PFSK-1 (cell line): ENCODE data around the gene PTGDS. TPM values are rescaled to one million over a fixed set of nuclear protein-coding genes. Genes with fewer than 3 reads are reported as not detected.

ENCODE experiments used
- FOXP2 ChIP-seq: optimal IDR thresholded peaks from 2 replicates; pipeline ENCODE3; 2011; ENCODE audit warnings: borderline replicate concordance, control low read depth, inconsistent platforms; ENCODE audit not compliant: insufficient read depth; ENCODE audit errors: extremely low read length, extremely low read depth
- POLR2AphosphoS5 ChIP-seq: IDR thresholded peaks from 2 replicates; pipeline ENCODE4 v1.6.1; 2012; ENCODE audit warnings: low read depth, mild to moderate bottlenecking, control low read depth, low read length, moderate library complexity
- SIN3A ChIP-seq: IDR thresholded peaks from 2 replicates; pipeline ENCODE4 v1.6.1; 2012; ENCODE audit warnings: mild to moderate bottlenecking, low read length, moderate library complexity, borderline replicate concordance; ENCODE audit not compliant: insufficient read depth
- TAF1 ChIP-seq: IDR thresholded peaks from 2 replicates; pipeline ENCODE4 v1.6.1; 2012; ENCODE audit warnings: low read length, control low read depth, borderline replicate concordance; ENCODE audit not compliant: insufficient read depth
- polyA plus RNA-seq: library from polyadenylated mRNA; unstranded; fragments of >200 nt; gene quantifications from one replicate; pipeline ENCODE4 v1.2.1, GENCODE V29; 2012; ENCODE audit warnings: low read depth, missing spikeins; ENCODE audit not compliant: insufficient read length
- TF ChIP-seq, protein P1 (sequence below), 2 experiments: IDR thresholded peaks; 2 replicates each; pipeline versions ENCODE4 v1.6.1 to v1.8.0; 2011 to 2012; ENCODE audit warnings: low read depth in 2 of 2, low read length in 2 of 2, control low read depth in 1 of 2, inconsistent platforms in 1 of 2, mild to moderate bottlenecking in 1 of 2, moderate library complexity in 1 of 2; ENCODE audit not compliant: insufficient read depth in 1 of 2

PTGDS gene
- 2.9 TPM for polyA plus RNA-seq

GRCh38 chr9:136977223-136977622 lies at the start of gene PTGDS:
TSS of gene PTGDS (plus strand) at chr9:136977504. CDS start at chr9:136977579, 75 bp downstream.
- no peak for TF ChIP-seq TAF1
- TF ChIP-seq, protein P1, sequence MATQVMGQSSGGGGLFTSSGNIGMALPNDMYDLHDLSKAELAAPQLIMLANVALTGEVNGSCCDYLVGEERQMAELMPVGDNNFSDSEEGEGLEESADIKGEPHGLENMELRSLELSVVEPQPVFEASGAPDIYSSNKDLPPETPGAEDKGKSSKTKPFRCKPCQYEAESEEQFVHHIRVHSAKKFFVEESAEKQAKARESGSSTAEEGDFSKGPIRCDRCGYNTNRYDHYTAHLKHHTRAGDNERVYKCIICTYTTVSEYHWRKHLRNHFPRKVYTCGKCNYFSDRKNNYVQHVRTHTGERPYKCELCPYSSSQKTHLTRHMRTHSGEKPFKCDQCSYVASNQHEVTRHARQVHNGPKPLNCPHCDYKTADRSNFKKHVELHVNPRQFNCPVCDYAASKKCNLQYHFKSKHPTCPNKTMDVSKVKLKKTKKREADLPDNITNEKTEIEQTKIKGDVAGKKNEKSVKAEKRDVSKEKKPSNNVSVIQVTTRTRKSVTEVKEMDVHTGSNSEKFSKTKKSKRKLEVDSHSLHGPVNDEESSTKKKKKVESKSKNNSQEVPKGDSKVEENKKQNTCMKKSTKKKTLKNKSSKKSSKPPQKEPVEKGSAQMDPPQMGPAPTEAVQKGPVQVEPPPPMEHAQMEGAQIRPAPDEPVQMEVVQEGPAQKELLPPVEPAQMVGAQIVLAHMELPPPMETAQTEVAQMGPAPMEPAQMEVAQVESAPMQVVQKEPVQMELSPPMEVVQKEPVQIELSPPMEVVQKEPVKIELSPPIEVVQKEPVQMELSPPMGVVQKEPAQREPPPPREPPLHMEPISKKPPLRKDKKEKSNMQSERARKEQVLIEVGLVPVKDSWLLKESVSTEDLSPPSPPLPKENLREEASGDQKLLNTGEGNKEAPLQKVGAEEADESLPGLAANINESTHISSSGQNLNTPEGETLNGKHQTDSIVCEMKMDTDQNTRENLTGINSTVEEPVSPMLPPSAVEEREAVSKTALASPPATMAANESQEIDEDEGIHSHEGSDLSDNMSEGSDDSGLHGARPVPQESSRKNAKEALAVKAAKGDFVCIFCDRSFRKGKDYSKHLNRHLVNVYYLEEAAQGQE (IDR thresholded peaks at IDR 0.05; ENCODE audit: insufficient read depth in 1 of 2, low read depth in 2 of 2, low read length in 2 of 2): no peak
- TF ChIP-seq FOXP2: no peak
- no peak for TF ChIP-seq POLR2AphosphoS5
- no peak for TF ChIP-seq SIN3A

- no peak for TF ChIP-seq FOXP2
- TF ChIP-seq SIN3A: no peak
- no peak for TF ChIP-seq TAF1
- no peak for TF ChIP-seq POLR2AphosphoS5
- TF ChIP-seq, protein P1 (IDR thresholded peaks at IDR 0.05; ENCODE audit: insufficient read depth in 1 of 2, low read depth in 2 of 2, low read length in 2 of 2): no peak
These were observed 48.7 kb upstream of the PTGDS start for GRCh38 chr9:136928591-136928990.

GRCh38 chr9:136930014-136930413 lies 47.3 kb upstream of the PTGDS start:
- TF ChIP-seq FOXP2: no peak
- TF ChIP-seq, protein P1 (IDR thresholded peaks at IDR 0.05; ENCODE audit: insufficient read depth in 1 of 2, low read depth in 2 of 2, low read length in 2 of 2): no peak
- TF ChIP-seq TAF1: no peak
- TF ChIP-seq POLR2AphosphoS5: no peak
- no peak for TF ChIP-seq SIN3A

- TF ChIP-seq SIN3A (no peak), POLR2AphosphoS5 (no peak), TAF1 (no peak), FOXP2 (no peak)
- TF ChIP-seq, protein P1 (IDR thresholded peaks at IDR 0.05; ENCODE audit: insufficient read depth in 1 of 2, low read depth in 2 of 2, low read length in 2 of 2): no peak
These were observed 45.6 kb upstream of the PTGDS start for GRCh38 chr9:136931611-136932130.

- TF ChIP-seq, protein P1 (IDR thresholded peaks at IDR 0.05; ENCODE audit: insufficient read depth in 1 of 2, low read depth in 2 of 2, low read length in 2 of 2): no peak
- TF ChIP-seq POLR2AphosphoS5: no peak
- TF ChIP-seq FOXP2: no peak
- no peak for TF ChIP-seq SIN3A
- no peak for TF ChIP-seq TAF1
These were observed 43.0 kb upstream of the PTGDS start for GRCh38 chr9:136934277-136934676.
